ENCODE results near the gene CLMP.

CLMP gene

DNA sequence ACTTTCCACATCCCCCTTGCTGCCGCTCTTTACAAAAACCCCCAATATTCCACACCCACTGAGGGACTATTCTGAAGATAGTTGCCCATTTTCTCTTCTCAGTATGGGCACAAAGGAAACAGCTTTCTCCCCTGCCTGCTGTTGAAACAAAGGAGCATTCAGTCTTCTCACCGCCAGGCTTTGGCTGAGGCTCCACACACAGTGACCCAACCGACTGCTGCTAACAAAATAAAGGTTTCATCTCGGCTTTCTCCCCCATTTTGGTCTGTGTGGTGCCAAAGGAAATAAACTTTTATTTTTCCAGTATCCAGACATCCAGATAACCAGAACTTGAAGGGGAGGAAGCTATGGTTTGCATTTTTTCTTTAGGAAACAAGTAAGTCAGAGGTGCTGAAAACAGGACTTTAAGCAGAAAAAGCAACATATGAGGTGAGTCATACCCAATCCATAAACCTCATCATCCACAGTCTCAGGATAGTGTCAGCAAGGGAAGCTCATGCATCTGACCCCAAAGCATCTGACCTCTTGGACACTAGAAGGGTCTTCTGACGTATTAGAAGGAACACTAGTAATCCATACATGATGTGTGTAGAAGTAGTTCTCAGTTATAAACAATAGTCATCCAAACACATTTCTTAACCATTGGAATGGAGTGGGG is 6.4 kb downstream of the CLMP start:
- peak; percentile 62 for FAIRE-seq

DNA sequence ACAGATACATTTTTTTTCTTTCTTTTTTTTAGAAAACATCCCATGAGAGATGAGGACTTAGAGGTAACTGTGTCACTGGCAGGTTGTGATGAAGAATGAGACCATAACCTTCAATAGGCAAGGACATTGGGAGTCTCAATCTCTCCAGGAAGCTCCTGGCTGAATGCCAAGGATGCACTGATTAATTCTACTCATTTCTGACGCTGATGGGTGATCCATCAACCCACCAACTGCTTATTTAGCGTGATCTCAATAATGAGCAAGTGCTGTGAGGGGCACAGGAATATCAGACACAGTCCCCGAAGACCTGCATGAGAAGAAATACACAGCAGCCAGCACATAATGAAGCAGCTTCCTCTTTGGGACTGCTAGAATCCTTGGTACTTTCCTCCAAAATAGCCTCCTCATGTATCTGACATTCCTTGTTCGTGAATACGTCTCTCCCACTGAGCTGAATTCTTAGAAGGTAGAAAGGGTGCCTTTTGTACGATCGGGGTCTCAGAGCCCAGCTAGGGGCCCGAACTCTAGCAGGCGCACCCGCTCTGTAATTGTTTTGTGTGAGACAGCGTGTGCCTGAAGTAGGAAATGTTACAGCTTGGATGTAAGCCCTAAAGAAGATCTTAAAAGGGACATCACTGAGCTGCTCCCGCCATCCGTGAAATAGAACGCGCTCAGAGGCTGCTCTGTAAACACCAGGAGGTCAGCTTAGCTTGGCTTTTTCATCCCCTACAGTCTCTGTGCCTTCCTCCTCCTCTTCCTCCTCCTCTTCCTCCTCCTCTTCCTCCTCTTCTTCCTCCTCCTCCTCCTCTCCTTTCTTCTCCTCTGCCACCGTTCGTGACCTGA is 7.2 kb downstream of the CLMP start:
- FAIRE-seq = no peak

- no peak for FAIRE-seq
These were observed 7.8 kb downstream of the CLMP start for GRCh38 chr11:123187248-123187647.

- no peak for FAIRE-seq
These were observed 8.8 kb downstream of the CLMP start for GRCh38 chr11:123186286-123186685.

GRCh38 chr11:123185326-123185725 is 9.7 kb downstream of the CLMP start:
- FAIRE-seq = no peak

GRCh38 chr11:123184531-123184930 is 10.5 kb downstream of the CLMP start:
- no peak for FAIRE-seq

GRCh38 chr11:123183391-123184099 is 11.5 kb downstream of the CLMP start:
- FAIRE-seq = no peak

DNA sequence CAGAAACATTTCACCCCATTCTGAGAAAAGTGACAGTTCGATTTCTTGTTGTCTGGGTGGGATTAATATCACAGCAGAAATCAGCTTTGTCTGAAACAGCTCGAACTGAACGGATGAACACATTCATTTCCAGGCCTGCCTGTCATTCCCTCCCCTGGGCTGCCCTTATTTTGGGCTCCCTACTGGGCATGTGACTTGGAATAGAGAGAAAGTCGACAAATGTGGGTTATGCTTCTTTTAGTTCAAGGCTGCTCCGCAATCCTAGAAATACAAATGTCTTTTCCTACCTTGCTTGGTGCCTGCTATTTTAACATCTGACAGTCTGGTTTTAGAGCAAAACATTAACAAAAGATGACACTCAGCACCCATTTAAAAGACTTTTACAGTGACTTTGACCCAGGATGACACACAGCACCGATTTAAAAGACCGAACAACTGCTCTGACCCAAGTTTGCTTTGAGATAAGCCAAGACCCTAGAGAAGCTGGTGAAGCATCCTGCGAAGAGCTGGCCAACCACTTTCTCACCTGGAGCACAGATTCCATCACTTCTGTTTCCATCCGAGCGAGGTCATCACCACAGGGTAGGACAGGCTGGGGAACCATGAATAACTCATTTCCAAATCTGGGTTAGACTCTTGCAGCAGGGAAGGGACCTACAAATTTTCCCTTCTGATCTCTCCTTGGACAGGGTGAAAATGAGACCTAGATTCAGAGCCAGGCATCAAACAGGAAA is 13.1 kb downstream of the CLMP start:
- FAIRE-seq = no peak

DNA sequence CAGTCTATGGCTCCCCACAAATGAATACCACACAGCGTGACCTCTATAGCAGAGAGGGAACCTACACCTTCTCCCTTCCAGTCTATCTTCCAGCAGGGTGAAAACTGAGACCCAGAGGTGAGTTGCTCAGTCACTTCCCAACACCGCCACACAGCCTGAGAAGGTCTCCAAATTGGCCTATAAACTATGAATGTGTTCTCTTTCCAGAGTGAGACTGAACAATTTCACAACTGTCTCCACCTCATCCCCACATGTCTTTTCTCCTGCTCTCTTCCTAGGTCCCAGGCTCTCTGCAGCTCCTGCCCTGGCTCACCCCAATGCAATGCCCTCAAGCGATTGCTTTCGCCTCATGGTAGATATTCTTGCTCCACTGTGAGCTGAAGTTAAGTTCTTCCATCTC is 14.0 kb downstream of the CLMP start:
- FAIRE-seq = no peak

GRCh38 chr11:123180574-123180973 is 14.5 kb downstream of the CLMP start:
- no peak for FAIRE-seq

- no peak for FAIRE-seq
These were observed 14.9 kb downstream of the CLMP start for GRCh38 chr11:123180166-123180565.

- FAIRE-seq = no peak
These were observed 15.5 kb downstream of the CLMP start for GRCh38 chr11:123179586-123179985.

- no peak for FAIRE-seq
These were observed 16.9 kb downstream of the CLMP start for GRCh38 chr11:123178186-123178585.

GRCh38 chr11:123176785-123177184 is 18.3 kb downstream of the CLMP start:
- FAIRE-seq = no peak

GRCh38 chr11:123174196-123175183 is 20.6 kb downstream of the CLMP start:
- peak; percentile 67 for FAIRE-seq

- no peak for FAIRE-seq
These were observed 21.2 kb downstream of the CLMP start for GRCh38 chr11:123173856-123174186.

GRCh38 chr11:123173040-123173855 is 21.8 kb downstream of the CLMP start:
- FAIRE-seq = no peak

DNA sequence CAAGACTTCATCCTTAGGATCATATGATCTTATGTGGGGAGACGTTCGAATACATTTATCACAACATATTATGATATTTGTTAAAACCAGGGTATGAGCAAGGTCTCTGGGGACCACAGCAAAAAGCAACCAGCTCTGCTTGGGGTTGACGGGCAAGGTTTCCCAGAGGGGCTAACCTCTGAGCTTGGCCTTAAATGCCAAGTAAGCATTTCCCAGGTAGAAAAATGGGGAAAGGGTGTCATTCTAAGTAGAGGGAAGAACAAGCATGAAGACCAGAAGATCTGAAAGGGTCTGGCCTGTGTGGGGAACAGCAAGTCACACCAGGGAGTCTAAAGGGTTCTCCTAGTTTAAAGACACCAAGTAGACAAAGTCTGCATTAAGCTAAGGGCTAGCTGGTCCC is 24.1 kb downstream of the CLMP start:
- no peak for FAIRE-seq

GRCh38 chr11:123169821-123170220 is 25.2 kb downstream of the CLMP start:
- no peak for FAIRE-seq

DNA sequence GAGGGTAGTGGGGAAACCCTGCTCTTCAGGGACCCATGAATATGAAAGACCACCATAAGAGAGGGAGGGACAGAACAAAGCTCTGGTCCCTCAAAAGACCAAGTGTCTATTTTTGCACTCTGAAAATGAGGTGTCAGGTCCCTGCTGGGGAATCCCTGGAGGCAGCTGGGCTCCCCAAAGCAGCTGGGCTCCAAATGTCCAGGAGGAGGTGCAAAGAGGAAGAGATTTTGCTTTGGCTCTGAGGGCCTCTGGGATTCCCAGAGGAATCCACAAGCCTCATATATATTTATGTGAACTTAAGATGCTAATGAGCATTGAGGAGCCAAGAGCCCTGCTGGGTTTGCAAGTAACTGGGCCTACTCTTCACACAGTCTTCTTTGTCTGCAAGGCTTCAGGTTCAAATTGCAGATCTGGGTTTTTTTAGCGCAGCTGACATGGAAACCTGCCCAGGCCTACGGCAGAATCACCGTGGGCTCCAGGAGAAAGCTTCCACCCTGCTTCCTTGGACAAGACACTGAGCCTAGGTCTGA is 26.0 kb downstream of the CLMP start:
- no peak for FAIRE-seq

DNA sequence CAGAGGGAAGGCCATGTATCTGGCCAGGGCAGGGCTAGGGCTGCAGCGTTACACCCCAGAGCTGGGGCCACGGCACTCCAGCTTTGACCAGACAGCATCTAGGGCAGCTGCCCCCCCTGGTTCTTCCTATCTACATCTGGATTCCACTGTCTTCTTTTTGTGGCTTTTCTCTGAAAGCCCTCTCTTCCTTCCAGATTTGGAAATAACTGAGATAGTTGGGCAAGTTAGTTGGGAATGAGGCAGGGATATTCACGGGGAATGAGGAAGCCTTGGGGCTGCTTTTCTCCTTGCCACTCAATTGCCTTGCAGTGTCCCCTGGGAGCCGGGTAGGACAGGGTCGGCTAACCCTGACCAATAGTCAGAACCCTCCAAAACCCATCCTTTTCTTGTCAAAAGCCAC is 26.8 kb downstream of the CLMP start:
- FAIRE-seq = no peak

Measured in endometrium (tissue), 2 donors.